GM23338 (cell line): ENCODE measurements around the gene AGFG2. TPM values are rescaled to one million over a fixed set of nuclear protein-coding genes. Genes with fewer than 3 reads are reported as not detected.
A peak's percentile ranks its signal among the peaks of the same experiment; 100 is the strongest.

Experiments
- ATAC-seq: fragments of 200-7000 bp; cut with Tn5 transposase; 3 replicates; pipeline ENCODE4 v1.9.1; 2020
- DNase-seq: peaks from one replicate; pipeline ENCODE4 v3.0.0-alpha.2; 2015; ENCODE audit warnings: low spot score
- H2AFZ ChIP-seq: fragments of 200-600 bp; sonication (generic); 2 replicates; pipeline ENCODE4 v1.8.0; 2016; ENCODE audit warnings: antibody characterized with exemption, mild to moderate bottlenecking, moderate library complexity
- H3F3A ChIP-seq: fragments of 200-600 bp; sonication (generic); replicated peaks from 2 replicates; pipeline ENCODE4 v1.8.0; 2017; ENCODE audit warnings: antibody characterized with exemption, mixed run types, low read depth
- H3K27ac ChIP-seq: fragments of 200-600 bp; sonication (generic); 2 replicates; pipeline ENCODE4 v1.6.1; 2016; ENCODE audit warnings: low read depth
- H3K27me3 ChIP-seq: fragments of 200-600 bp; sonication (generic); 2 replicates; pipeline ENCODE4 v1.8.0; 2016; ENCODE audit warnings: mild to moderate bottlenecking, mixed run types, moderate library complexity; ENCODE audit not compliant: insufficient read depth
- H3K36me3 ChIP-seq: fragments of 200-600 bp; sonication (generic); 2 replicates; pipeline ENCODE4 v1.8.0; 2016; ENCODE audit warnings: mild to moderate bottlenecking; ENCODE audit not compliant: insufficient read depth
- H3K4me1 ChIP-seq: fragments of 200-600 bp; sonication (generic); 2 replicates; pipeline ENCODE4 v1.8.0; 2016; ENCODE audit warnings: mild to moderate bottlenecking, moderate library complexity; ENCODE audit not compliant: insufficient read depth
- H3K4me2 ChIP-seq: fragments of 200-600 bp; sonication (generic); 2 replicates; pipeline ENCODE4 v1.7.1; 2017; ENCODE audit warnings: mixed run types
- H3K4me3 ChIP-seq: fragments of 200-600 bp; sonication (generic); 2 replicates; pipeline ENCODE4 v1.6.1; 2016; ENCODE audit warnings: mixed run types
- H3K79me2 ChIP-seq: fragments of 200-600 bp; sonication (generic); replicated peaks from 2 replicates; pipeline ENCODE4 v1.8.0; 2017; ENCODE audit warnings: mild to moderate bottlenecking; ENCODE audit not compliant: insufficient read depth
- H3K9me2 ChIP-seq: fragments of 200-600 bp; sonication (generic); 2 replicates; pipeline ENCODE4 v1.8.0; 2017; ENCODE audit not compliant: insufficient read depth
- H4K20me1 ChIP-seq: fragments of 200-600 bp; sonication (generic); replicated peaks from 2 replicates; pipeline ENCODE4 v1.8.0; 2017; ENCODE audit warnings: mild to moderate bottlenecking; ENCODE audit not compliant: insufficient read depth
- H3K27ac Mint-ChIP-seq: 2 replicates; pipeline ENCODE4 v1.8.0; 2020; ENCODE audit warnings: inconsistent platforms, mild to moderate bottlenecking, moderate library complexity, mixed read lengths
- H3K27me3 Mint-ChIP-seq: 3 replicates; pipeline ENCODE4 v1.8.0; 2022; ENCODE audit warnings: low read depth, mild to moderate bottlenecking, moderate library complexity, mixed read lengths, inconsistent platforms; ENCODE audit not compliant: insufficient read depth, poor library complexity
- H3K36me3 Mint-ChIP-seq: 3 replicates; pipeline ENCODE4 v1.8.0; 2021; ENCODE audit warnings: low read depth, mild to moderate bottlenecking, inconsistent platforms, moderate library complexity, mixed read lengths
- H3K4me1 Mint-ChIP-seq: 3 replicates; pipeline ENCODE4 v1.8.0; 2020; ENCODE audit warnings: mild to moderate bottlenecking, inconsistent platforms, mixed read lengths
- H3K4me3 Mint-ChIP-seq: 3 replicates; pipeline ENCODE4 v1.8.0; 2021; ENCODE audit warnings: moderate library complexity, mild to moderate bottlenecking, inconsistent platforms, mixed read lengths
- H3K9me3 Mint-ChIP-seq: 3 replicates; pipeline ENCODE4 v1.8.0; 2020; ENCODE audit warnings: moderate library complexity, mild to moderate bottlenecking, inconsistent platforms, mixed read lengths
- CREB1 ChIP-seq: fragments of 250-450 bp; sonication (Bioruptor Pico); IDR thresholded peaks from 2 replicates; pipeline ENCODE4 v1.5.0; 2020; ENCODE audit warnings: low read depth, mild to moderate bottlenecking, moderate library complexity
- EZH2 ChIP-seq: fragments of 200-600 bp; sonication (generic); IDR thresholded peaks from one replicate; pipeline ENCODE4 v1.8.0; 2017; ENCODE audit warnings: antibody characterized with exemption, mild to moderate bottlenecking, low read depth; ENCODE audit not compliant: unreplicated experiment
- EZH2phosphoT487 ChIP-seq: fragments of 200-600 bp; sonication (generic); IDR thresholded peaks from one replicate; pipeline ENCODE4 v1.8.1; 2018; ENCODE audit warnings: antibody characterized with exemption; ENCODE audit not compliant: unreplicated experiment
- NANOG ChIP-seq: IDR thresholded peaks from 2 replicates; pipeline ENCODE4 v1.6.1; 2016; ENCODE audit warnings: antibody characterized with exemption, borderline replicate concordance
- REST ChIP-seq: IDR thresholded peaks from one replicate; pipeline ENCODE4 v1.6.1; 2018; ENCODE audit warnings: antibody characterized with exemption; ENCODE audit not compliant: unreplicated experiment
- STAT1 ChIP-seq: IDR thresholded peaks from one replicate; pipeline ENCODE4 v1.6.1; 2016; ENCODE audit warnings: antibody characterized with exemption; ENCODE audit not compliant: unreplicated experiment
- ZNF114 ChIP-seq: fragments of 250-450 bp; sonication (Bioruptor Pico); IDR thresholded peaks from 2 replicates; pipeline ENCODE4 v1.5.0; 2020; ENCODE audit warnings: mild to moderate bottlenecking, moderate library complexity
- ZNF331 ChIP-seq: fragments of 250-450 bp; sonication (Bioruptor Pico); IDR thresholded peaks from 2 replicates; pipeline ENCODE4 v1.5.0; 2020; ENCODE audit warnings: low read depth, mild to moderate bottlenecking, moderate library complexity
- ZNF462 ChIP-seq: fragments of 250-450 bp; sonication (Bioruptor Pico); IDR thresholded peaks from 2 replicates; pipeline ENCODE4 v1.5.0; 2020; ENCODE audit warnings: mild to moderate bottlenecking, moderate library complexity
- polyA plus RNA-seq: library from polyadenylated mRNA; unstranded; fragments of >200 nt; fragmentation: Nextera tagmentation; extraction: Ambion mirVana; gene quantifications from 2 replicates; pipeline ENCODE4 v1.2.1, GENCODE V29; 2016
- total RNA-seq: library from RNA; depleted of rRNA; stranded (reverse); fragments of >200 nt; shearing (Covaris generic); gene quantifications from 2 replicates; pipeline ENCODE4 v1.2.3, GENCODE V29; 2014

AGFG2 gene
- total and polyA plus RNA-seq, 2 experiments from 2014 or later = 2.3 to 8.9 TPM

DNA sequence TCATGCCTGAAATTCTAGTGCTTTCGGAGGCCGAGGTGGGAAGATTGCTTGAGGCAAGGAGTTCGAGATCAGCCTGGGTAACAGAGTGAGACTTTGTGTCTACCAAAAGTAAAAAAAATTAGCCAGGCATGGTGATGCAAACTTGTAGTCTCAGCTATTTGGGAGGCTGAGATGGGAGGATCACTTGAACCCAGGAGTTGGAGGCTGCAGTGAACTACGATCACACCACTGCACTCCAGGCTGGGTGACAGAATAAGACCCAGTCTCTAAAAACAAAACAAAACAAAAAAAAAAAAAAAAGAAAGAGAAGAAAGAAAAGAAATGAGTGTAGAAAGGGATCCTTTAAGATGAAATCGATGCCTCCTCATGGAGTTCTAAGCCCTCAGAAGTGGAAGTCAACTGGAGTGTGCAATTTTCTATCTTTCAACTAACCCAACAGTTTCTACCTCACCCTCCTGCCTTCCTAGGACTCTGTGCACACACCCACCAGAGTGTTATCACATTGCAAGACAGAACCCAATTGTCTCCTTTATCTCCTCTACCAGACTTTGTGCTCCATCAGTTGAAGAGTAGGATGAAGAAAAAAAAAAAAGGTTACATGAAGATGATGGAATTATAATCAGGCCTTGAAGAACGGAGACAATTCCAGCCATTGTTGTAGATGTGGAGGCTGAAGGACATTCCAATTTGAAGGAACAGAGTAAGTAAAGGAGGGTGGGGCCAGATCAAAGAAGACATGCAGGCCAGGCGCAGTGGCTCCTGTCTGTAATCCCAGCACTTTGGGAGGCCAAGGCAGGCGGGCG is 28.4 kb upstream of the AGFG2 start:
- H4K20me1 ChIP-seq = no peaks in the 10 kb centered on the region
- no peaks in the 10 kb centered on the region for H3K36me3 ChIP-seq
- H3K27me3 ChIP-seq = no peaks in the 10 kb centered on the region
- no peaks in the 10 kb centered on the region for H3K9me2 ChIP-seq
- no peaks in the 10 kb centered on the region for H3F3A ChIP-seq
- ATAC-seq = no peak
- no peak overlapping the region for H3K4me3 ChIP-seq
- H3K27me3 Mint-ChIP-seq = no peaks in the 10 kb centered on the region
- H3K27ac Mint-ChIP-seq = no peak overlapping the region
- DNase-seq = no peak
- H3K4me3 Mint-ChIP-seq = no peak overlapping the region
- H2AFZ ChIP-seq = peak overlapping the region; percentile 59; the same call in 1 of the 2 replicates
- TF ChIP-seq ZNF331 (CRISPR knock-in tag) (no peak), STAT1 (no peak), EZH2 (no peak), REST (no peak), ZNF114 (CRISPR knock-in tag) (no peak)
- H3K4me2 ChIP-seq = no peak overlapping the region
- H3K79me2 ChIP-seq = no peaks in the 10 kb centered on the region
- H3K9me3 Mint-ChIP-seq = no peaks in the 10 kb centered on the region
- H3K4me1 Mint-ChIP-seq = no peaks in the 10 kb centered on the region
- H3K27ac ChIP-seq = no peak overlapping the region
- no peaks in the 10 kb centered on the region for H3K36me3 Mint-ChIP-seq
- H3K4me1 ChIP-seq = 0 out of 2 replicates have a peak, but pooled peaks cover 3% of the 10 kb centered on the region

DNA sequence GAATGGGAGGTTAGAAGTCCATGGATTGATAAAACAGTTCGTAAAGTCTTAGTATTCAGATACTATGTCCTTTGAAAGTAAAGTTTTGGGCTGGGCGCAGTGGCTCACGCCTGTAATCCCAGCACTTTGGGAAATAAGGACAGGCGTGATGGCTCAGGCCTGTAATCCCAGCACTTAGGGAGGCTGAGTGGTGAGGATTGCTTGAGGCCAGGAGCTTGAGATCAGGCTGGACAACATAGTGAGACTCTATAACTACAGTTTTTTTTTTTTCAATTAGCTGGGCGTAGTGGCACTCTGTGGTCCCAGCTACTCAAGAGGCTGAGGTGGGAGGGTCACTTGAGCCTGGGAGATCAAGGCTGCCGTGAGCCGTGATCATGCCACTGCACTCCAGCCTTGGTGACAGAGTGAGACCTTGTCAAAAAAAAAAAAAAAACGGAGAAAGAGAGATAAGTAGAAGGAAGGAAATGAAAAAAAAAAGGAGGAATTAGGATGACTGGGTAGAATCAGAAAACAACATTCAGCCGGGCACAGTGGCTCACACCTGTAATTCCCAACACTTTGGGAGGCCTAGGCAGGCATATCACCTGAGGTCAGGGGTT is 25.7 kb upstream of the AGFG2 start:
- no peaks in the 10 kb centered on the region for H4K20me1 ChIP-seq
- Mint-ChIP-seq H3K36me3 (no peaks in the 10 kb centered on the region), H3K9me3 (no peaks in the 10 kb centered on the region), H3K4me1 (no peaks in the 10 kb centered on the region), H3K4me3 (no peak overlapping the region), H3K27me3 (peaks cover 4% of the 10 kb centered on the region), H3K27ac (no peak overlapping the region)
- DNase-seq (no peak), ATAC-seq (no peak)
- no peaks in the 10 kb centered on the region for H3F3A ChIP-seq
- H3K27me3 ChIP-seq = no peaks in the 10 kb centered on the region
- H3K36me3 ChIP-seq = no peaks in the 10 kb centered on the region
- H3K4me1 ChIP-seq = 0 out of 2 replicates have a peak, but pooled peaks cover 3% of the 10 kb centered on the region
- no peaks in the 10 kb centered on the region for H3K79me2 ChIP-seq
- no peak overlapping the region for H3K4me2 ChIP-seq
- H3K4me3 ChIP-seq = no peak overlapping the region
- no peak overlapping the region for H2AFZ ChIP-seq
- H3K9me2 ChIP-seq = no peaks in the 10 kb centered on the region
- no peak overlapping the region for H3K27ac ChIP-seq
- TF ChIP-seq CREB1 = no peak
- TF ChIP-seq ZNF462 (CRISPR knock-in tag) = no peak
- no peak for TF ChIP-seq ZNF331 (CRISPR knock-in tag)
- TF ChIP-seq EZH2 = no peak
- no peak for TF ChIP-seq NANOG
- TF ChIP-seq ZNF114 (CRISPR knock-in tag) = no peak
- TF ChIP-seq EZH2phosphoT487 = no peak
